ENCODE data around the gene ACER1. TPM values are rescaled to one million over a fixed set of nuclear protein-coding genes. Genes with fewer than 3 reads are reported as not detected.

Gene ACER1
- total and polyA plus RNA-seq, 2 experiments from 2014 or later = not detected

- Mint-ChIP-seq H3K4me1 (peaks cover 22% of the 10 kb centered on the region), H3K9me3 (peaks cover 8% of the 10 kb centered on the region), H3K27ac (no peak overlapping the region), H3K4me3 (peak overlapping the region; percentile 30; the same call in 2 of the 3 replicates), H3K27me3 (ENCODE audit: insufficient read depth, low read depth, poor library complexity) (peaks cover 10% of the 10 kb centered on the region), H3K36me3 (ENCODE audit: low read depth) (peaks cover 18% of the 10 kb centered on the region)
- Histone ChIP-seq H3K9me2 (ENCODE audit: insufficient read depth) (no peaks in the 10 kb centered on the region), H2AFZ (no peak overlapping the region), H3K36me3 (ENCODE audit: insufficient read depth) (peaks cover 9% of the 10 kb centered on the region), H3K4me1 (ENCODE audit: insufficient read depth) (peaks cover 7% of the 10 kb centered on the region; the same call in 1 of the 2 replicates), H4K20me1 (replicated peaks; ENCODE audit: insufficient read depth) (0 out of 2 replicates have a peak, but pooled peaks cover 3% of the 10 kb centered on the region), H3K79me2 (replicated peaks; ENCODE audit: insufficient read depth) (no peaks in the 10 kb centered on the region), H3K27me3 (ENCODE audit: insufficient read depth) (no peaks in the 10 kb centered on the region), H3K4me2 (no peak overlapping the region; the same call in 1 of the 2 replicates), H3F3A (replicated peaks; ENCODE audit: low read depth) (0 out of 2 replicates have a peak, but pooled peaks cover 4% of the 10 kb centered on the region), H3K4me3 (no peak overlapping the region), H3K27ac (ENCODE audit: low read depth) (peak overlapping the region; percentile 39; the same call in 1 of the 2 replicates)
- ATAC-seq (no peak), DNase-seq (ENCODE audit: low spot score) (no peak)
- TF ChIP-seq JUNB (IDR thresholded peaks at IDR 0.05; ENCODE audit: unreplicated experiment) = no peak
- no peak for TF ChIP-seq ZNF331 (CRISPR knock-in tag; IDR thresholded peaks at IDR 0.05; ENCODE audit: low read depth)
- no peak for TF ChIP-seq EZH2 (IDR thresholded peaks at IDR 0.05; ENCODE audit: low read depth, unreplicated experiment)
- TF ChIP-seq CTCF (conservative IDR thresholded peaks at IDR 0.05; ENCODE audit: low read depth in 2 of 2) = no peak
- no peak for TF ChIP-seq NANOG (IDR thresholded peaks at IDR 0.05; ENCODE audit: borderline replicate concordance)
- no peak for TF ChIP-seq STAT1 (IDR thresholded peaks at IDR 0.05; ENCODE audit: unreplicated experiment)
- no peak for TF ChIP-seq ETS1 (IDR thresholded peaks at IDR 0.05)
These were observed 41.4 kb upstream of the ACER1 start for GRCh38 chr19:6374711-6375410.

- no peak overlapping the region for H2AFZ ChIP-seq
- H4K20me1 ChIP-seq (replicated peaks; ENCODE audit: insufficient read depth) = 0 out of 2 replicates have a peak, but pooled peaks cover 3% of the 10 kb centered on the region
- H3K4me1 ChIP-seq (ENCODE audit: insufficient read depth) = peaks cover 7% of the 10 kb centered on the region; the same call in 1 of the 2 replicates
- Mint-ChIP-seq H3K36me3 (ENCODE audit: low read depth) (peaks cover 18% of the 10 kb centered on the region), H3K27ac (no peak overlapping the region), H3K4me3 (peak overlapping the region; percentile 84), H3K9me3 (peaks cover 5% of the 10 kb centered on the region; the same call in 1 of the 3 replicates), H3K27me3 (ENCODE audit: insufficient read depth, low read depth, poor library complexity) (peaks cover 9% of the 10 kb centered on the region), H3K4me1 (peaks cover 22% of the 10 kb centered on the region)
- H3K4me2 ChIP-seq = peak overlapping the region; percentile 71
- no peaks in the 10 kb centered on the region for H3K9me2 ChIP-seq (ENCODE audit: insufficient read depth)
- H3F3A ChIP-seq (replicated peaks; ENCODE audit: low read depth) = 0 out of 2 replicates have a peak, but pooled peaks cover 4% of the 10 kb centered on the region
- no peaks in the 10 kb centered on the region for H3K79me2 ChIP-seq (replicated peaks; ENCODE audit: insufficient read depth)
- H3K36me3 ChIP-seq (ENCODE audit: insufficient read depth) = peaks cover 3% of the 10 kb centered on the region; the same call in 1 of the 2 replicates
- H3K4me3 ChIP-seq = peak overlapping the region; percentile 49
- H3K27me3 ChIP-seq (ENCODE audit: insufficient read depth) = no peaks in the 10 kb centered on the region
- peak overlapping the region; percentile 53 for H3K27ac ChIP-seq (ENCODE audit: low read depth)
- DNase-seq (ENCODE audit: low spot score) = no peak
- no peak for ATAC-seq
- no peak; the same call in 1 of the 2 replicates for TF ChIP-seq POLR2AphosphoS5 (IDR thresholded peaks at IDR 0.05; ENCODE audit: low read depth)
- no peak for TF ChIP-seq EZH2phosphoT487 (IDR thresholded peaks at IDR 0.05; ENCODE audit: unreplicated experiment)
- no peak for TF ChIP-seq ZNF331 (CRISPR knock-in tag; IDR thresholded peaks at IDR 0.05; ENCODE audit: low read depth)
- TF ChIP-seq ZNF114 (CRISPR knock-in tag; IDR thresholded peaks at IDR 0.05) = no peak
- TF ChIP-seq ZNF462 (CRISPR knock-in tag; IDR thresholded peaks at IDR 0.05) = no peak
- no peak for TF ChIP-seq CREB1 (CRISPR knock-in tag; IDR thresholded peaks at IDR 0.05; ENCODE audit: low read depth)
These were observed 40.8 kb upstream of the ACER1 start for GRCh38 chr19:6374161-6374709.
